Neural cell (in vitro differentiated cells): Measurements from ENCODE around the gene MME.

ENCODE experiments used
- CTCF ChIP-seq: fragments of 450-650 bp; IDR thresholded peaks from 2 replicates; pipeline ENCODE4 v1.5.1; 2014; ENCODE audit warnings: antibody characterized with exemption, mild to moderate bottlenecking, moderate library complexity; ENCODE audit not compliant: poor library complexity, severe bottlenecking
- EP300 ChIP-seq: fragments of 450-650 bp; conservative IDR thresholded peaks from 2 replicates; pipeline ENCODE4 v1.6.1; 2014; ENCODE audit warnings: antibody characterized with exemption, mild to moderate bottlenecking, moderate library complexity; ENCODE audit not compliant: poor library complexity, severe bottlenecking
- EZH2 ChIP-seq: fragments of 200-600, 300-800 bp; shearing (Covaris generic), sonication (generic); IDR thresholded peaks from 2 replicates; pipeline ENCODE4 v1.6.1; 2014; ENCODE audit warnings: antibody characterized with exemption, low read length, borderline replicate concordance, mild to moderate bottlenecking; ENCODE audit not compliant: insufficient read depth, poor library complexity, severe bottlenecking
- POLR2AphosphoS5 ChIP-seq: IDR thresholded peaks from 2 replicates; pipeline ENCODE4 v1.6.1; 2012
- RAD21 ChIP-seq: fragments of 450-650 bp; conservative IDR thresholded peaks from 2 replicates; pipeline ENCODE4 v1.6.1; 2014; ENCODE audit warnings: antibody characterized with exemption, mild to moderate bottlenecking, moderate library complexity
- SMC3 ChIP-seq: fragments of 450-650 bp; conservative IDR thresholded peaks from 2 replicates; pipeline ENCODE4 v1.6.1; 2014; ENCODE audit warnings: antibody characterized with exemption, mild to moderate bottlenecking, moderate library complexity; ENCODE audit not compliant: poor library complexity

DNA sequence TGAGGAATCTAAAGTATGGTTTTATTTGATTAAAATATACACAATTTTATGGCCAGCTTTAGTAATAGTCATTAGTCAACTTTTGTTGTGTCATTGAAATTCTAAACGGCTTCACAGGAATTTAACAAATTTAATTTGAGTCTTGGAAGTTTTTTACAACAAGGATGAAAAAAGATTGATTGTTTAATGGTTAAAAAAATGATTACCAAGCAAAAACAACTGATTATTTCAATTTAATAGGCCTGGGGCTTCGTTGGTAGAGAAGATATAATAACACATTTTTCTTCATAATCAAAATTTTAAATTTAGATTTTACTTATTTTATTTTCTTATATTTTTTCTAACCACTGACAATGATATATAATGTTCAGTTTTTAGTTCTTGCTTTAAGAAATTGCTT lies 4.4 kb downstream of the MME start:
- no peak for TF ChIP-seq CTCF
- TF ChIP-seq EZH2 = no peak
- TF ChIP-seq RAD21 = no peak
- TF ChIP-seq POLR2AphosphoS5 = no peak
- no peak for TF ChIP-seq SMC3
- TF ChIP-seq EP300 = no peak
